Activated gamma-delta T cell treated with Interleukin-2 at 50 U/mL for 16 hours (primary cell): ENCODE results near the gene MYO1G.
"Not testable (repeated sequence)": the region's sequence is repeated elsewhere in the genome, so short reads cannot be mapped to it uniquely, and the experiment has no call there.

Experiments
- DNase-seq: peaks from one replicate; pipeline ENCODE4 v3.0.0-alpha.2; 2020

Gene MYO1G

DNA sequence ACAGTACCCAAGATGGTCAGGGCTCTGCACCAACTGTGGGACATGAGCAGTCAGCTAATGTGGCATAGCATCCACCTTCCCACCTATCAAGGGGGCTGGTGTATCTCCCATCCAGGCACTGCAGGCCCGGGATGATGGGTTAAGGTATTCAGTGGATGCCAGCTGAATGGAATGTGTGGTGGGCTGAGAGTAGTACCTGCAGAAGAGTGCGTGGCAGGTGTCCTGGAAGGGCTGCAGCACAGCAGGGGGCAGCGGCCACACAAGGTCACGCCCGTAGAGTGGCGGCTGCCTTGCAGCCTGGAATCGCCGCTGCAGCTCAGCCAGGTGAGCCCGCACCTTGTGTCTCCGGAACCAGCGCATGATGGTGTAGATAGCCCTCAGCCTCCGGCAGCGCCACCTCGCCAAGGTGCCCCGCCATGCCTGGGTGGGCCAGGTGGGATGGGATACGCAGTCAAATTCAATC is 13.3 kb downstream of the MYO1G start:
- DNase-seq: no peak

DNA sequence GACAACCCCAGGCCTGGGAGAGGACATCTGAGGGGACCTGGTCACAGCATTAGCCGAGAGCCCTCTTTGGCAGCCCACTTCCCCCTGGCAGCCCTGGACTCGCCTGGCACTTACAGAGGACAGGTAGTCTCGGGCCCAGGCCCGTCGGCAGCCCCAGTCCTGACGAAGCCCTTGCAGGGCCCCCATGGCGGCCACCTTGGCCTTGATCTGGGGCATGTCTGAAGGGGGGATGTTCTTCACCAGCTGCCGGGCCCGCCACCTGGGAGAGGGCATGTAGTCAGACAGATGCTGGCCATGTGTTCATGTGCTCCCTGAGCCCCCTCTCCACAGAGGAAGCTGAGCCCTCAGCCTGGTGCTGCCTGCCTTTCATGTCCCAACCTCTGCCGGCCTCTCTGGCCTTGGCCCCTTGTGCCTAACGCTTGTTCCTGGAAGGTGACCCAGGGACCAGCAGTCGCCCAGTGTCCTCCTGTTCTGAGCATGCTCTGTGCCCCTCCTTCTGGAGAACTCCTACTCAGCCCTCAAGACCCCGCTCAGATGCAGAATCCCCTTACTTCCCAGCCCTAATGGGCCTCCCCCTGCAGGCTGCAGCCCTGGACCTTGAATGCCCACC is 13.9 kb downstream of the MYO1G start:
- DNase-seq: no peak

DNA sequence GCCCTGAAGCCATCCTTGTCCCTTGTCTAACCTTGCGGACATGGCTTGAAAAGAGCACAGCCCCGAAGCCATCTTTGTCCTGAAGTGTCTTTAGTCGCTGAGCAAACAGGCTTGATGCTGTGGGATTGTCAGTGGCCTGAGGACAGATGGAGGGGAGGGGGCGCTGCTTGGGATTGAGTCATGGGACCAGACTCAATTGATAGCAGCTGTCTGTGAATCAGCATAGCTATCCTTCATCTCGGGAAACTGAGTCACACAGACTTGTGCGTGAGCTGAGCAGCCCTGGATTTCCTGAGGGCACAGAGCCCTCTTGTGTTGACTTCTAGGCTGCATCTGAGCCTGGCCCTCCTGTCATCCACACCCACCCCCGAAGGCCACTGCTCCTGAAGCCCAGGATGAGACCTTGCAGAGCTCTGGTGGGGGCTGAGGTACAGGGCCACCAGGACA is 14.4 kb downstream of the MYO1G start:
- DNase-seq: no peak

DNA sequence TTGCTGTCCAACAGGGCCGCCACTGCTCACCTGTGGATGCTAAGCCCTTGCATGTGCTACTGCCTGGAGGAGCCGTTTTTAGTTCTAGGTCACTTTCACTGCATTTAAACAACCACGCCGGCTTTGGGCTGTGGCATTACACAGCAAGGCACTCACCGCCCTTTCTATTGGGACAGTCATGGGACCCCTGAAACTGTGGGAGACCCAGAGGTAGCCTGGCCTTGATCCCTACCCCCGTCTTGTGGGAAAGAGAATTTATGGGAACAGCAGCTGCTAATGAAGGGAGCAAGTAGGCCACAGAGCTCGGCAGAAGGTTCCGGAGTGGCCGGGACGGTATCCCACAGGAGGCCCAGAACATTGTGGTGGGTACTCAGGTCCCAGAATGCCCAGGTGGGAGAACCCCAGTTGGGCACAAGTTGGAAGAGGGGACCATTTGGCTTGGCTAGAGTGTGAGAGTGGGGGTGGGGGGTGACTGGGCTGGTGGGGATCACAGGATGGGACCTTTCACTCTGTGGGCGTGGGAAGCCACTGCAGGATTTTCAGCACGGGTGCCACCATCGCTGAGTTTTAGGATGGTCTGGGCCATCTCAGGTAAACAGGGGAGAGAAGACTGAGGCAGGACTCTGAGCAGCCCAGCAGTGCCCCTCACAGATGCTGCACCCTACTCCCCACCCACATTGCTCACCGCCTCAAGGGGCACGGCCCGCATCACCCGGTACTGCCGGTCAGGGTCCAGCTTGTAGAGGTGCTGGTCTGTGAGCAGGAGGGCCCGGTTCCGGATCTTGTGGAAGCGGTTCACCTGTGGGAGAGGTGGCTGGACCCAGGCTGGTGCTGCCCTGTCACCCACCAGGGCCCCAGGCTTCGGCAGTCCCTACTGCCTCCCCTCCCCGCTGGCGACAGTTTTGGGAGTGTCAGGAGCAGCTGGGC is 15.2 kb downstream of the MYO1G start:
- no peak for DNase-seq

DNA sequence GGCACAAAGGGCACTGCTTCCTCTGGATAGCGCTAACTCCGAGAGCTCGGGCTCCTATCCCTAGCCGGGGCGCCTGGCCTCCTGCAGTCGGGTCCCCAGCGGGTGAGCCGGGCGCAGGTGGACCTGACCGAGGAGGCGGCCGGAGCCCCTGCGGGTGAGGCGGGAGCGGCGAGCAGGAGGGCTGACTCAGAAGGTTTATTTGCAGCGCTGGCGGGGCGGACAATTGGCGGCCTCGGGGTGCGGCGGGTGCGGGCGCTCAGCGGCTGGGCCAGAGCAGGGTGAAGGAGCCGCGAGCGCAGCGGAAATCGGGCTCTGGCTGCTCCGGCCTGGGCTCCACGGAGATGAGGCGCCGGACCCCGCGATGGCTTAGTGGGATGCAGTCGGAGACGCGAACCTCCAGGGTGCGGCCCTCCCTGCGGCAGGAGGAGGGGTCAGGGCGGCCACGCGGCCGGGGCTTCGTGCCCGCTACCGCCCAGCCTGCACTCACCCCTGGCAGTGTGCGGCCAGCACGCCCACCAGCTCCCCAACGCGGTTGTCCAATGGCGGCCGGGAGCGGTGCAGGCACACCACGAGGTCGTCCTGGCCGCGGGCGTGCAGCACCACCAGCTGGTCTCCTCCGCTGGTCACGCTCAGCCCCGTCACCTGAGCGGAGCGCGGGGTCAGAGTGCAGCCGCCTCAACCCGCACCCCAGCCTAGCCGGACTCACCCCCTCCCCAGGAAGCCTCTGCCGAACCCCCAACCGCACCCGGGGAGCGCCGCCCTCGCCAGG is 16.1 kb downstream of the MYO1G start:
- no peak for DNase-seq

DNA sequence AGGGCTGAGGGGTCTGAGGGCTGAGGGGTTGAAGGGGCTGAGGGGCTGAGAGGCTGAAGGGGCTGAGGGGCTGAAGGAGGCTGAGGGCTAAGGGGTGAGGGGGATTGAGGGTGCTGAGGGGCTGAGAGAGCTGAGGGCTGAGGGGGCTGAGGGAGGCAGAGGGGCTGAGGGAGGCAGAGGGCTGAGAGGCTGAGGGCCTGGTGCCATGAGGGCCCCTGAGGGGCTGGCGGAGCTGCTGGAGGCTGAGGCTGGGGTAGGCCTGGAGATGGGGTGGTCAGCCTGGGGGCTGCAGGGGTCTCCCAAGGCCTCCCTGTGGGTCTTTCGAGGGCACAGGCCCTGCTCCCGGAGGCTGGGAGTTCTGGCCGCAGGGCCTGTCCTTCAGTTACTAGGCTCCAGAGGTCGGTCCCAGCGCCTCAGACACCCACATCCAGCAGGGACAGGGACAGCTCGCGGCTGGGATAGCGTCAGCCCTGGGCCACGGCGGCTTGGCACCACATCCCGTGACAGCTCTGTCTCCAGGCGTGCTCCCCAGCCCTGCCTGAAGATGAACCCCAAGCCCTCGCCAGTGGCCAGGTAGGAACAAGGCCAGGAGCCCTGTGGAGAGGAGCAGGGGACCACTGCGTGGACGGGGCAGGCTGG is 16.9 kb downstream of the MYO1G start:
- no peak for DNase-seq

DNA sequence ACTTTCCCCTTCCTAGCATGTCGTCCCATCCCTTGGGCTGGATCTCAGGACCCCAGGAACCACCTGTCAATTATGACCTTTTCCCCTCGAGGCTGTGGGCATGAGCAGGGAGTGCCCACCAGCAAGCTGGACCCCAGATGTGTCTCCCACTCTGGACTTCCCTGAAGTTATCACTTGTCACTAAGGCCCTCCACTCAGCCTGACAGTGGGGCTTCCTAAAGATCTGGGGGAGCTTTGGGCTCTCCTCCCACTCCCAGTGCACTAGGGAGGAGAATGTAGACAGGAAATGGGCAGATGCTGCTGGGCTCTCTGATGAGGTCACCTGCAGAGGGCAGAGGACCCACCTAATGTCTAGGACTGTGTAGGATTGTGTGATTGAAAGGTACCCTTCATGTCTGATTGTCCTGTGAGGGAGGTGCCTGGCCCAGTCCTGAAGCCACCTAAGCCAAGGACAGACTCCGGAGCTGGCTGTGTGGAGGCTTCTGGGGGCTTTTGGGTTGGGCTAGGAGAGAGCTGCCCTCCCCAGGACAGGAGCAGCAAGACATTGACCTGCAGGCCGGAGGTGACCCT is 18.7 kb downstream of the MYO1G start:
- no peak for DNase-seq

DNA sequence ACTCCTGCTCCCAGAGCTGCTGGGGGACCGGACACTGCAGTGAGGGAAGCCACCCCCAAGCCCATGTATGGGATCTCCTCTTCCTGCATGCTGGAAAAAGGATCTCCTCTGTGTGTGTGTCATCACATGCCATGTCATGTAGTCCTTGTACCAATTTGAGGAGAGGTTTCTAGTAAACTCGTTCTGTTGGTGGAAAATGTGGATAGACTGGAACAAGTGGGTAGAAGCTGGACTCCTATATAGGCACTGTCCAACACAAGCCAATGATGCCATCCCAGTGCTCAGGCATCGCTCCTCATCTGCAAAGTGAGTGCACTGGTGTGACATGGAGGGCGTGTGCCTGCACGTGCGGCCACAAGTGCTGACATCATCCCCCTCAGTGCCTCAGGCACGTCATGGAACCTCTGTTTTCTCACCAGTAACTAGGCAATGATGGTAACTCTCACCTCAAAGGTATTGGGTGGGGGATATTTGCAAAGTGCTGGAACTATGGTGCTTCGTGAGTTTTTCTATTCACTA is 19.3 kb downstream of the MYO1G start:
- DNase-seq: no peak

DNA sequence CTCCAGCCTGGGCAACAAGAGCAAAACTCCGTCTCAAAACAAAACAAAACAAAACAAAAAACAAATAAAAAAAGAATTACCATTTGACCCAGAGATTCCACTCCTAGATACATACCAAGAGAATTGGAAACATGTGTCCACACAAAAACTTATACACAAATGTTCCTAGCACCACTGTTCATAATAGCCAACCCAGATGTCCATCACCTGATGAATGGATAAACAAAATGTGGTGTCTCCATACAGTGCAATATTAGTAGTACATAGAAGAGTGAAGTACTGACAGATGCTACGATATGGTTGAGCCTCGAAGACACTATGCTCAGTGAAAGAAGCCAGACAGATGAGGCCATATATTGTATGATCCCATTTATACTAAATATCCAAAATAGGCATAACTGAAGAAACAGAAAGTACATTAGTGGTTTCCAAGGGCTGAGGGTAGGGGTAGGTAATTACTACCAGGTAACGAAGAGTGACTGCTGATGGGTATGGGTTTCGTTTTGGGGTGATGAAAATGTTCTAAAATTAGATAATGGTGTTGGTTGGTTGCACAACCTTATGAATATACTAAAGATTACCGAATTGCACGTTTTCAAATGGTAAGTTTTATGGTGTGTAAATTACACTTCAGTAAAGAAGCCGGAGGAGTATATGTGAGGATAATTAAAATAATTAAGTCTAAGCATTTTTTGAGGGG is 20.0 kb downstream of the MYO1G start:
- DNase-seq: no peak

DNA sequence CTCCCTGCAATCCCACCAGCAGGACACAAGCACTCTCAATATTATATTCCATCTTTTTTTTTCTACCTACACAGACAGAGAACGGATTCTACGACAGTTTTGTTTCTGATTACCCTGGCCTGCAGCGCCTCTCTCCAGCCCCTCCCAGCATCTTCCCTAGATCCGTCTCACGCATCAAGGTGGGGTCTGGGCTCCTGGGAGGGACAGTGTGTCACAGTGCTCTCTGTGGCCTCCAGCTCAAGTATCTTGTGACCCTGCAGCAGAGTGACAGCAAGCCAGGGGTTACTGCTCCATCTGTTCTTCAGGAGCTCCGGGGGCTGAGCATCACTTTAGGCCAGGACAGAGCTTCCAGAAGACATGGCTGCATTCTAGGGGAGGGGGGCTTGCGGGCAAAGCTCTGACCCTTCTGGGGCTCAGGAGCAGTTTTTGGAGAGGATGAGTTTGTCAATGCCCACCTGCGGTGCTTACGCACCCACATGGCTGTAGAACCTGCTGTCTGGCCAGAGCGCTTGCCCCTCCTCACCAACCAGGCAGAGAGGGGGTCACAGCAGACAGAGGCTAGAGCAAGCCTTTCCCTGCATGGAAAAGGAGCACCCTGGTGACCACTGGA is 22.6 kb downstream of the MYO1G start:
- no peak for DNase-seq

DNA sequence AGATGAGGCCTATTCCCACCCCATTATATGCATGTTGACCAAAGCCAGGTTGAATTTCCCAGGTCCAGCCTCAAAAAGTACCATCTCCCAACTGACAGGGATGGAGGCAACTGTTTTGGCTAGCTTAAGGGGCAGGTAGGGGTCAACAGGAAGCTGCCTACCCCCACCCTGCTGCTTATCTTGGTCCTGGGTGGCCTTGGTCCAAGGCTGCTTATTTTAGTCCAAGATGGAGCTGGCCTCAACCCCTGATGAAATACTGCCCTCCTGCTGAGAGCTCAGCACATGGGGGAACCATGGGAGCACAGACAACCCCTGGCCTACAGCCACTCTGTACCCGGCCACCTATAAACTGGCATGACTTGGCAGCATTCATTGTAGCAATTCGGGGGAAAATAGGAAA is 23.1 kb downstream of the MYO1G start:
- DNase-seq: no peak

DNA sequence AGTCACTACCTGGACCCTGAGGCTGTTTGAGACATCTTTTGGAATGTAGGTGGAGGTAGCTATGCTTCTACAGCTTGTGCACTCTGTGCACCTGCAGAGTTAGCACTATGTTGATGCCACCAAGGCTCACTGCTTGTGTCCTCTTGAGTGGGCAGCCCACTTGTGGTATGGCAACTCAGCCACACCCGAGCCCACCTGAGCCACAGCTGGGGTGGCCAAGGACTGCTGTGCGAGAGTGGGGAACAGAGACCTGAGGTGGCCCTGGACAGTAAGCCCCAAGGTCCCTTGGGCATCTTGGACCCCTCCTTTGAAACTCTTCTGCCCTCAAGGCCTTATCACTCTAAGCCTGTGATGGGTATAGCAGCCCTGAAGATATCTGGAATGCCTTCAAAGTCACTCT is 25.7 kb downstream of the MYO1G start:
- DNase-seq: no peak

DNA sequence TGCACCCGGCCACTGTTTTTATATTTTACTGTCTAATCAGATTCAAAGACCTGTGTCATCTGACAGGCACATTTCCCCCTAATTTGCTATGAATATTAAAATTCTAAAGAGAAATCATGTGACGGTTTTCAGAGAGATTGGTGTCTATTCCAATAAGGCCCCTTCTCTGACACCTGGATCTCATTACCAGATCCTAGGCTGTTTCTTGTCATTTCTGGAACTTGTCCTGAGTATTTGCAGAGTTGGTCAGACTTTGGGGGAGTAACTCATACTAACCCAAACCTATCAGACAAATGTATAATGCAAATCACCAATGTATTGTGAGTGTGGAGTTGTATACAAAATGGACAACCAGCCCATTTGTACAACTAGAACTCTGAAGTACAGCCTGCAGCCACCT is 29.5 kb downstream of the MYO1G start:
- DNase-seq: no peak

DNA sequence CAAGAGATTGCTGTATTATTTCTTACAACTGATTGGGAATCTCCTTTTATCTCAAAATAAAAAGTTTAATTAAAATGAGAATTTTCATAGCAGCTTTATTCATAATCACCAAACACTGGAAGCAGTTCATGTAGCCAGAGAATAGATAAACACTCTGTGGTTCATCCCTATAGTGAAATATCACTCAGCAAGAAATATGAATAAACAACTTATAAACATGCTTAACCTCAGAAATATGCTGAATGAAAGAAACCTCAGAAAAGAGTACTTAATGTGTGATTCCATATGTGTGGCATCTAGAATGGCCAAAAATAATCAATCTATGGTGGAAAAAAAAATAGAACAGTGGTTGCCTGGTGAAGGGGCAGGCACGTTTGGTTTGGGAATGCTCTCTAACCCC is 33.3 kb downstream of the MYO1G start:
- no peak for DNase-seq

DNA sequence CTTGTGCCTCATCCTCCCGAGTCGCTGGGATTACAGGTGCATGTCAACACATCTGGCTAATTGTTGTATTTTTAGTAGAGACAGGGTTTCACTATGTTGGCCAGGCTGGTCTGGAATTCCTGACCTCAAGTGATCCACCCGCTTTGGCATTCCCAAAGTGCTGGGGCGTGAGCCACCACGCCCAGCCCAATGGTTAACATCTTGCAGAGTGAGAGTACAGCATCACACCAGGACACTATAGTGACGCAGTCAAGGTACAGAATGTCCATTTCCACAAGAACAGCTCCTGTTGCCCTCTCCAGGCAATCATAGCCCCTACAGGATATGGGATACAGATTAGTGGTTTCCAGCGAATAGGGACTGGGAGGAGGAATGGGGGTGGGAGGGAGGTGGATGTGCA is 34.0 kb downstream of the MYO1G start:
- DNase-seq: no peak

DNA sequence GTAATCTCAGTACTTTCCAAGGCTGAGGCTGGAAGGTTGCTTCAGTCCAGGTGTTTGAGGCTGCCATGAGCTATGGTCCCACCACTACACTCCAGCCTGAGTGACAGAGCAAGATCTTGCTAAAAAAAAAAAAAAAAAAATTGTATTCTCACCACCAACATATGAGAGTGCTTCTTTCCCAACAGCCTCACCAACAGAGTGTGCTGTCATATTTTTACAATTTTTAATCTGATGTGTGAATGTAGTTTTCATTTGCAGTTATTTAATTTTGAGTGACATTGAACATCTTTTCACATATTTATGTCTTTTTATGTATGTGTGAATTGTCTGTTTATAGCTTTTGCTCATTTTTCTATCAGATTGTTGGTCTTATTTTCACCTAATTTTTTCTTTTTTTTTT is 35.2 kb downstream of the MYO1G start:
- no peak for DNase-seq

DNA sequence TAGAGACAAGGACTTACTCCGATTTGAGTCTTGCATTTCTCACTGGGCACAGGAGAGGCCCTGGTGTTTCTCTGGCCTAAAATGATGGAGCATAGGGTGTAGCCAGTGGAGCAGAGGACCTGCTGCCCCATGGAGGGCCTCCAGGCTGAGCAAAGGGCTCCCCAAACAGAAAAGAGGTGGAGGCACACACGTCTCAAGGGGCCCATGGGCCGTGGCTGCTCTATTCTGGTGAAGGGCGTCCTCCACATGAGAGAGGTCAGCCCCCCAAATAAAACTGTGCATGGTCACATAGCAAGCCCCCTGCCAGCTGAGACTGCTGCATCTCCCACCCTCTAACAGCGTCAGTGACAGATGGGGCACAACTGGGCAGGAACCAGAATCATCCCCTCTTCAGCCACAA is 41.4 kb downstream of the MYO1G start:
- no peak for DNase-seq

DNA sequence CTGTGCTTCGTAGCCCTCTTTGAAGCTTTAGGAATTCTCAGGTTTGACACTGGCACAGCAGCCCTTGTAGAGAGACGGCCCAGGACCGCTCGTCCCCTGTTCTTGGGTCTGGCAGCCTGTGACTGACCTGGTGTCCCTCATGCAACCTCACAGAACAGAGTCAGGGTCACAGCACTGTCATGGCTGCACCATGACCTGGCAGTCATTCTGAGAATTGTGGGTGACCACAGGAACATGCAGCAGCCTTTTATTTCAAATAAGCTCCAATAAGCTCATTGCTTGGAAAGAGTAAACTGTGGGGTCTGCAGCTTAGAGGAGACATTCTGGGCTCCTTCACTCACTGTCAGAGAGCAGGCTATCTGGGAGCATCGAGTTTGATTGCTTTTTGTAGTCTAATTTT is 42.5 kb downstream of the MYO1G start:
- DNase-seq: no peak

DNA sequence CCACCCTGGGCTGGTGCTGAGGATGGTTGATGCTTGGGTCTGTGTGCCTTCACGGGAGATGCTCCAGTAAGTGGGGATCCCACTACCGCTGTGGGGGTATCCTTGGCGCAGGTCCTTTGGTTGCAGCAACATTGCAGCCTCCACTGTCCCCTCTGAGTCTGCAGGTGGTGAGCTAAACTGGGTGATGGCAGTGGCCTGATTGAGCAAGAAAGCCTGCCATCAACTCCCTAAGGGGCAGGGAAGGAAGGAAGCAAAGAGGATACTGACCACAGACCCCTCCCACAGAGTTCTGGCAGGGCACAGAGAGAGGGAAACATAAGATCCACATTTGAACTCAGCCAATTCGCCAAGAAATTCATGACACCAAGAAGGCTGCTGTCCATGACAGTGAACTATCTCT is 43.2 kb downstream of the MYO1G start:
- DNase-seq: no peak

DNA sequence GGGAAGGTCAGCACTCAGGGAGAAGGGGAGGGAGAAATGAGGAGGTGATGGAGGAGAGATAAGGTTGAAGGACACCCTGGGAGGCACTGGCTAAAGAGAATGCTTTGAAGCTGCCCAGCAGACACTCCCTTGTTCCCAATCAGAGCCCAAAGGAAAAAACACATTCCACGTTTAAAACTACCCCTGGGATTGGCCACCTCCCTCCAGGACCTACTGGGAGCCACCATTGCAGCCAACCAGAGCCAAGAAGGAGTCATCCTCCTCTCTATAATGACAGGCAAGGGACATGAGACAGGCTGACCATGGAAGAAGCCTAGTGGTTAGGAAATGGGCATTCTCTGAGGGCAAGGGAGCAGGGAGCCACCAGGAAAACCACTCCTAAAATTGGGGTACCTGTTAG is 43.8 kb downstream of the MYO1G start:
- no peak for DNase-seq

DNA sequence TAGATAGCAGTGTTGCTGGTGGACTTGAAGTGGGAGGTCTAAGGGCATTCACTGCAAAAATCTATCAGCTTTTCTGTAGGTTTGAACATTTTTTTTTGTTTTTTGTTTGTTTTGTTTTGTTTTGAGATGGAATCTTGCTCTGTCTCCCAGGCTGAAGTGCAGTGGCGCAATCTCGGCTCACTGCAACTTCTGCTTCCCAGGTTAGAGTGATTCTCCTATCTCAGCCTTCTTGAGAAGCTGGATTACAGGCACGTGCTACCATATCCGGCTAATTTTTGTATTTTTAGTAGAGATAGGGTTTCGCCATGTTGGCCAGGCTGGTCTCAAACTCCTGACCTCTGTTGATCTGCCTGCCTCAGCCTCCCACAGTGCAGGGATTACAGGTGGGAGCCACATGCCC is 44.3 kb downstream of the MYO1G start:
- not testable (repeated sequence) for DNase-seq
